Esophagus muscularis mucosa (tissue), 4 donors: ENCODE results near the gene F11R.

Experiments
- CTCF ChIP-seq, 3 experiments: fragments of 200-600 bp in 2 of 3; fragments of 450-650 bp in 1 of 3; sonication (generic) in 2 of 3; IDR thresholded peaks; one replicate each; pipeline ENCODE4 v1.5.1; 2017 to 2019; ENCODE audit warnings: antibody characterized with exemption in 3 of 3, mild to moderate bottlenecking in 2 of 3, moderate library complexity in 1 of 3
- EP300 ChIP-seq: sonication (generic); formaldehyde crosslinking; IDR thresholded peaks from one replicate; pipeline ENCODE4 v1.6.1; 2017; ENCODE audit warnings: antibody characterized with exemption
- POLR2A ChIP-seq: fragments of 450-650 bp; IDR thresholded peaks from one replicate; pipeline ENCODE4 v1.6.1; 2017; ENCODE audit warnings: antibody characterized with exemption, moderate library complexity, mild to moderate bottlenecking, low read depth
- POLR2AphosphoS5 ChIP-seq, 2 donors: sonication (generic); formaldehyde crosslinking; IDR thresholded peaks; one replicate each; pipeline ENCODE4 v1.6.1; 2017; ENCODE audit warnings: antibody characterized with exemption in 2 of 2

DNA sequence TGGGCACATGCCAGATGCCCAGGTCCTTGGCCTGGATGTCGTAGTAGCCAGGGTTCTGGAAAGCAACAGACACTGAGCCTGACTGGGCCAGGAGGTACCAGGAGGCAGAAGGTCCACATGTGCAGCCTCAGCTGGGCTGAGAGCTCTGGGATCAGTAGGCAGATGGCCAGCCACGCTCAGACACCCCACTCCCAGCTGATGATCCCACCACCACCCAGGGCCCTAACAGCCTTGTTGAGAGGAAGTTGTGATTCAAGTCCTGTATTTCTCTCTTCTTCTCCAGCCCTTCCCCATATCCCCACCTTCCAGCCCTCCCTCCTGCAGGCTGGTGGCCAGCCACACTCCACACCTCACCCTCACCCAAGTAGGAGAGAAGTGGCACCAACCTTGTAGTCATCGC, 70.3 kb downstream of the F11R start:
- no peak for TF ChIP-seq CTCF (IDR thresholded peaks at IDR 0.05)
- no peak for TF ChIP-seq POLR2A
- TF ChIP-seq POLR2AphosphoS5 (IDR thresholded peaks at IDR 0.05) = no peak
- no peak for TF ChIP-seq EP300
